HG03175 (cell line): ENCODE measurements around the gene BCHE.

Source experiments
- ATAC-seq: cut with Tn5 transposase; IDR thresholded peaks from one replicate; pipeline ENCODE4 v1.9.1; 2021; ENCODE audit warnings: mild to moderate bottlenecking, moderate library complexity; ENCODE audit not compliant: unreplicated experiment

Gene BCHE

GRCh38 chr3:165837058-165837525 lies at the start of gene BCHE:
TSS of gene BCHE (minus strand) at chr3:165837423. CDS start at chr3:165831033, 6,390 bp downstream.
- ATAC-seq: no peak

- ATAC-seq: no peak
Observed at GRCh38 chr3:165885558-165886270, 48.5 kb upstream of the BCHE start.

DNA sequence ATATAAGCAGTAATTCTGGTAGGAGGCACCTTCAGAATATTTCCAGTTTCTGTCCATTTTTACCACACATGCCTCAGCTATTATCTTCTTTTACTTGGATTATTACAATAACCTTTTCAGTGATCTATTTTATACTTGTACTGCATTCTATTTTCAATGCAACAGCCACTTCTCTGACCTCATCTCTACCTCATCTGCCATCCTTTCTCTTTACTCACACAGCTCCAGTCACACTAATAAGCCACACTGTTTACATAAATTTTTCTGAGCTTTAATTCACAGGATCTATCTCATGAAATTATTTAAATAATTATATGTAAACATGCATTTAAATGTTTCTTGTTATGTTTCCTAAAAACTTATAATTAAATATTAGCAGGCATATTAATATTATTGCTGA lies 47.3 kb upstream of the BCHE start:
- ATAC-seq: no peak

GRCh38 chr3:165883863-165884478 lies 46.7 kb upstream of the BCHE start:
- no peak for ATAC-seq

DNA sequence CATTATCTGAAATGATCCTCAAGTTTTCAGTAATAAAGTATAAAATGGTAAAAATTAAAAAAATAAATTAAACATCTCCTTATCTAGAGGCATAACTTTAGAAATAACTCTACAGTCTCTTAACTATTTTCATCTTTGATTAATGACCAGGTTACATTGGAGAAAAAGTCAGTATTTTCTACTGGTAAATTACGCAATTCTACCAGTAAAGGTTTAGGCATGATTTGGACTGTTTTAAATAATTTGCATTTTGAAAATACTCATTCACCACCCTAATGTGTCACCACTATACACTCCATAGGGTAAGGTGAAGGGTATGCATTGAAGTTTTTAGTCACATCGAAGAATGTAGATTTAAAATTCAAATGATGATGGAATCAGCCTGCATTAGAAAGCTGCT lies 45.9 kb upstream of the BCHE start:
- no peak for ATAC-seq

DNA sequence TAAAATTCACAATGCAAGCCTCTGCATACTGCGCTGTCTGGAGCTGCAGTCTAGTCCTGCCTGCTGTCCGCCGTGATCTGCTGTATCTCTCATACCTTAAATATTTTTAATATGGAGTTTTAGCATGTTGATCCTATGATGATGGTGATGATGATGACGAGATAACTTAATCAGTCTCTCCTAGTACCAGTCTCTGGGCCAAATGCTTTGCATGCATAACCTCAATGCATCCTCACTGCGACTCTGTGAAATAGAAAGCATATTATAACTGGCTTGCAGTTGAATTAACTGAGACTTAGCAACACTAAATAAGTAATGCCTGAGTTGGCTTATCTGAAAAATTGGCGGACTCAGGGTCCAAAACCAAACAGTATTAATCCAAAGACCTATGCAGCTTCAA lies 38.4 kb upstream of the BCHE start:
- ATAC-seq: no peak

- no peak for ATAC-seq
Observed at GRCh38 chr3:165874663-165875489, 37.7 kb upstream of the BCHE start.

DNA sequence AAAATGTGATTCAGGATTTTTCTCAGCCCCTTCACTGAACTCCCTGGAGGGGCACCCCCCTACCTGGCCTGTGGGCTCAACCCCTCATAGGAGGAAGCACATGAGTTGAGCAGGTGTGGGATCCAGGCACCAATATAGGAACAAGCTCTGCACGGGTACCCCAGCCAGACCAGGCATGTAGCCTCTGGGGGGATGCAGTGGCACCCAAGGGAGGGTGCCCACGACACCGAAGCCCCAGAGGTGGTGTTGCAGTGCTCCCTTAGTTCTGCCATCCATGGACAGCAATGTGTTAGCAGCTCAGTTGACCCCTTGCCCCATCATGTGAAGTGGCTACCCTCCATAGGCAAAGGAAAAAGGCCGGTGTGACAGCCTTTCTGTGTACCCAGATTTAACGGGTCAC lies 30.9 kb upstream of the BCHE start:
- ATAC-seq: no peak

GRCh38 chr3:165859061-165859460 lies 21.8 kb upstream of the BCHE start:
- no peak for ATAC-seq

GRCh38 chr3:165855581-165855980 lies 18.4 kb upstream of the BCHE start:
- no peak for ATAC-seq

- peak; percentile 64 for ATAC-seq
Observed at GRCh38 chr3:165854696-165855095, 17.5 kb upstream of the BCHE start.

GRCh38 chr3:165852711-165853110 lies 15.5 kb upstream of the BCHE start:
- ATAC-seq: no peak

- ATAC-seq: no peak
Observed at GRCh38 chr3:165852191-165852590, 15.0 kb upstream of the BCHE start.

GRCh38 chr3:165846056-165846455 lies 8.8 kb upstream of the BCHE start:
- ATAC-seq: no peak

GRCh38 chr3:165839296-165840076 lies 2.3 kb upstream of the BCHE start:
- no peak for ATAC-seq

GRCh38 chr3:165837801-165838200 lies 578 bp upstream of the BCHE start:
- ATAC-seq: no peak

GRCh38 chr3:165835431-165835830 lies 1.8 kb downstream of the BCHE start:
- no peak for ATAC-seq

DNA sequence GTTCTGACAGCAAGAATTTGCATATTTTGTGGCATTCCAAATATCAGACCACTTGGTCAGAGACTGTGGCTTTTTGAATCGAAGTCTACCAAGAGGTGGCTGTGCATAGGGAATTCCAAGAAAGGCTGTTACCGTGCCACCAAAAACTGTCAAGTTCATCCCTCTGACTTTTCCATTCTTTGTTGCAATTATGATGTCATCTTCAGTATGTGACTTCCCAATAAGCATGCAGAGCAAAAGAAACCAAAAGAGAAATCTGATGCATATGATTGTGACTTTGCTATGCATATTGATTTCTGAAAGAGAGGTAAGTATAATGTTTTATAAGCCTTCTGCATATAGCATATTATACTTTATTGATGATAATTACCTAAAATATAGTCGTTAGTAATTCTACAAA lies 6.5 kb downstream of the BCHE start:
- ATAC-seq: no peak

GRCh38 chr3:165827883-165828282 lies 9.3 kb downstream of the BCHE start:
- peak; percentile 70 for ATAC-seq

DNA sequence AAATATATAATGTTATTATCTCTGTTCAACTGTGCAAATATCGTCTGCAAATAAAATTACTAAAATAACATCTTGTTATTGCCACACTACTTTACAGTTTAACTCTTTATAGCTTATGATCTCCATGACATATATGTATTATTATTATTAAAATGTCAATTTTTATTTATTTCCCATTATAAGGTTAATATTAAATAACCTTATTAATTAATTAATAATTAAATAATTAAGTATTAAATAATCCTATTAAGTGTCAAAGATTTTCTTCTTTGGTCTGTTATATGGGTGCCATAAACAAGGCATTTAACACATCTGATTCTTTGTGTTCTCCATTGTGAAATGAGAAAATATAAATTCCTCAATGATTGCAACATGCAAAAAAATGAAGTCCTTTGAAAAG lies 10.0 kb downstream of the BCHE start:
- no peak for ATAC-seq

DNA sequence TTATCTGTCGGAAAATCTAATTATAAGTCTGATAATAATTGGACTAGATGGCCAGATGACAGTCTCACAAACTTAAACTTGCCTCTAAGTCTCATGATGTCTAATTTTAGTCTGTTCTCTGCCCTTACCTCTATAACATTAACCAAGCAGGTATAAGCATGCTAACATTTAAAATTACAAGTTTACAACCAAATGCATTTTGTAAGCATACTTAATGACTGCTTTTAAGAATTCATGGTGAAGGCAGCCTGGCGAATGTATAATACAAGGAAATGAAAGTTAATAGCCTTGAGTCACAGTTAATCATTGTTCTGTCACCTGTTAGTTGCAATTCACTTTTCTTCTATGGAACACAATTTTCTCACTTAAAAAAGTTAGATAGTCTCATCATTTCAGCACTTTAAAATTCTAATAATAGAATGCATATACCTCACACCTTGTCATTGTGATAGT lies 16.5 kb downstream of the BCHE start:
- ATAC-seq: peak; percentile 93
